GM18517 (cell line): Measurements from ENCODE around the gene HSCB.
"Not testable (repeated sequence)": the region's sequence is repeated elsewhere in the genome, so short reads cannot be mapped to it uniquely, and the experiment has no call there.

Experiments
- ATAC-seq: cut with Tn5 transposase; IDR thresholded peaks from one replicate; pipeline ENCODE4 v1.9.1; 2021; ENCODE audit warnings: mild to moderate bottlenecking, moderate library complexity; ENCODE audit not compliant: unreplicated experiment

HSCB gene, protein sequence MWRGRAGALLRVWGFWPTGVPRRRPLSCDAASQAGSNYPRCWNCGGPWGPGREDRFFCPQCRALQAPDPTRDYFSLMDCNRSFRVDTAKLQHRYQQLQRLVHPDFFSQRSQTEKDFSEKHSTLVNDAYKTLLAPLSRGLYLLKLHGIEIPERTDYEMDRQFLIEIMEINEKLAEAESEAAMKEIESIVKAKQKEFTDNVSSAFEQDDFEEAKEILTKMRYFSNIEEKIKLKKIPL

DNA sequence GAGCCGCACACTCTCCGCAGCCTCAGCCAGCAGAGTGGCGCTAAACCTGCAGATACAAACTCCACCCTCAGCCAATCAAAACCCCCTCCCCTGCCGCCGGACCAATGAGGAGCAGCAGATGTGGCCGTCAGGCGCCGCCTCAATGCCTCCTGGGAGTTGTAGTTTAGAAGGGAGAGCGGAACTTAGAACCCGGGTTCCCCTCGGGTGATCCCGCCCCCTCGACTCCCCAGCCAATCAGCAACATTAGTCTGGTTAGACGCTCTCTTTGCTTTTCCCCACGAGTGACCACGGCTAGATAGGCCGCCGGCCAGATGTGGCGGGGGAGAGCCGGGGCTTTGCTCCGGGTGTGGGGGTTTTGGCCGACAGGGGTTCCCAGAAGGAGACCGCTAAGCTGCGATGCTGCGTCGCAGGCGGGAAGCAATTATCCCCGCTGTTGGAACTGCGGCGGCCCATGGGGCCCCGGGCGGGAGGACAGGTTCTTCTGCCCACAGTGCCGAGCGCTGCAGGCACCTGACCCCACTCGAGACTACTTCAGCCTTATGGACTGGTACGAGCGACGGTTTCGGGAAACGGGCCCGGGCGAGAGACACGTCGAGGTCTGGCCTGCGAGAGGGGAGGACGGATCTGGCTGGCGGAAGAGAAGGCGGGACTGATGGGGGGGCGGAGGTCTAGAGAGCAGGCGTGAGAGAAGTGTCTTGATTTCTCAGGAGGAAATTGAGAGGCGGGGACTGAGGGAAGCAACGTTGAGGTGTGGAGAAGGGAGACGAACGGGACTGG is at the start of gene HSCB, which contains the start of gene CHEK2:
HSCB (plus strand) TSS at position 255 of the 777 bp plus-strand sequence; CDS start at position 312, 57 bp downstream.
CHEK2 (minus strand) TSS at position 36 of the 777 bp plus-strand sequence. CDS start 7,099 bp downstream, outside the sequence.
- ATAC-seq: peak; percentile 95

DNA sequence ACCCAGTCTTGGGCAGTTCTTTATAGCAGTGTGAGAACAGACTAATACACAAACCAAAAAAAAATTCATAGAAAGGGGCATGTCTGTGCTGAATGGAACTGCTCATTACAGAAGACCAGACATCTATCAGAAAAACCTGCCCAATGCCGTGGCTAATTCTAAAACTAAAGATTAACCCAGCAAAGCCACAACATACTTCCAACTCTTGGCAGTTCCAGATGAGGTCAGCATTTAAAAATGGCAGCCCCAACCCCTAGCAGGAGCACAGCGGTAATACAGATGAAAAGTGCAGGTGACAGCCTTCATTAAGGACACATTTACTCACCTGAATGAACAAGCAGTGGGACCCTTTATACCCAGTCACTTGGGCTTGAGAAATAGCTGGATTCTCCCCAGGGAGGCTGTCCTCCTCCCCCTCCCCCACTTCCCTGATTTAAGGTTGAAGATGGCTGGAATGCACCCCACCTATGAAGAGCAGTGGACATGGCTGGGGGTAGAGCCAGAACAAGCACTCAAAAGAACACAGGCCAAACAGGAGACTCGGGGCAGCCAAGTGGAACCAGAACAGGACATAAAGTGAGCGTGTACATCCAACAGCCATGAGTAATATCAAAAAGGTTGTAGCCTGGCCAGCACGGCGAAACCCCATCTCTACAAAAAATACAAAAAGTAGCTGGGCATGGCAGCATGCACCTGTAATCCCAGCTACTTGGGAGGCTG is 48.6 kb upstream of the HSCB start:
- not testable (repeated sequence) for ATAC-seq

DNA sequence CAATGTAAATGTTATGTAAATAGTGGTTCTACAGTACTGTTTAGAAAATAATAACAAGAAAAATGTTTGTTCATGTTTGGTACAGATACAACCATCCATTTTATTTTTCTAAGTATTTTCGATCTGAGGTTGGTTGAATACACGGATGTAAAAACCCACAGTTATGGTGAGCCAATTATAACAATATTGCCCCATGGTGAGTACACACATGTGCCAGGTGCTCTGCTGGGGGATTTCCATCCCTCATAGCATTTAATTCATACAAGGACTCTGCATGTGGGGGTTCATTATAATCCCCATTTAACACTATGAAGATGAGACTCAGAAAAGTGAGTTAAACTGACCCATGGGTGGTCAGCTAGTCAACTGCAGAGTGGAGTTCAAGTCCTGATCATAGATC is 38.9 kb upstream of the HSCB start:
- no peak for ATAC-seq

DNA sequence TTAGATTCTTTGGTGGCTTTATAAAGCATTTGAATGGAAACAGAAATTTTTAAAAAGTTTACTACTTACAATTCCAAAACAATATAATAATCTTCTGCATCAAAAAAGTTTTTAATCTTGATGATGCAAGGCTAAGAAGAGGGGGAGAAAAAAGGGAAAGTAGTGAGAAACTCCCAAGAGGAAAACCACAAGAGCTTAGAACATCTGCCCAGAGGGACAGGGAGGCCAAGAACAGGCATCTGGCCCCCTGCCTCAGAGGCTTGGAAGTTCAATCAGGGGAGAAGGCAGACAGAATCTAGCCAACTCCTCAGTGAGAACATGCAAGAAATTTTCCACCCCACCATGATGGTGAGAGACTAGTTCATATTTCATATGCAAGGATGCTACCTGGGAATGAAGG is 38.4 kb upstream of the HSCB start:
- ATAC-seq: no peak

DNA sequence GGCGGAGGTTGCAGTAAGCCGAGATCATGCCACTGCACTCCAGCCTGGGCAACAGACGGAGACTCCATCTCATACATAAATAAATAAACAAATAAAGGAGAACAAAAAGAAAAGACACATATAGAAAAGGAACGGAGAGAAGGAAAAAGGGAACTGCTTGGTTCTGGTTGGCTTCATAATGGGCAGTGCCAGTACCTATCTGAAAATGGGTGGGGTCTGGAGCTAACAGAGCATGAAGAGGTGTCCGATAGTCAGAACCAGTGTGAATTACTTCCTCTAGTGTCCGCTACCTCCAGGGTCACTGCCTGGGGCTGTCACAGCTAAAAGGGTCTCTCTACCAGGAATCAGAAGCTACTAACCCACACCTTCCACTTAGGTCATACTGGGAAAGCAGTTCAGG is 35.0 kb upstream of the HSCB start:
- no peak for ATAC-seq

DNA sequence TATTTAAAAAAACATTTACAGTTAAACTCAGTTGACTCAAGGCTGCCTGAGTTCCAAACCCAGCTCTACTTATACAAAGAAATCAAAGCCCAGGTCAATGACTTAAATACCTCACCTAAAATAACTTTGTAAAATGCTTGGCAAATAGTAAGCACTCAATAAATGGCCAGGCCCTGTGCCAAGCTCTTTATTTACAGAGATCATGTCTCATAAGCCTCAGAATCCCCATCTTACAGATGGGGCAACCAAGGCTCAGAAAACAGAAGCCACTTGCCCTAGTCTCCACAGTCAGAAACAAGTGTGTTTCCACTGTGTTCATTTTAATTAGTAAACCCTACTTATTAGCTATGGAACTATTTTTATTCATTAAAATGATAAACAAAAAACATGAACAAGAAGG is 31.7 kb upstream of the HSCB start:
- no peak for ATAC-seq

DNA sequence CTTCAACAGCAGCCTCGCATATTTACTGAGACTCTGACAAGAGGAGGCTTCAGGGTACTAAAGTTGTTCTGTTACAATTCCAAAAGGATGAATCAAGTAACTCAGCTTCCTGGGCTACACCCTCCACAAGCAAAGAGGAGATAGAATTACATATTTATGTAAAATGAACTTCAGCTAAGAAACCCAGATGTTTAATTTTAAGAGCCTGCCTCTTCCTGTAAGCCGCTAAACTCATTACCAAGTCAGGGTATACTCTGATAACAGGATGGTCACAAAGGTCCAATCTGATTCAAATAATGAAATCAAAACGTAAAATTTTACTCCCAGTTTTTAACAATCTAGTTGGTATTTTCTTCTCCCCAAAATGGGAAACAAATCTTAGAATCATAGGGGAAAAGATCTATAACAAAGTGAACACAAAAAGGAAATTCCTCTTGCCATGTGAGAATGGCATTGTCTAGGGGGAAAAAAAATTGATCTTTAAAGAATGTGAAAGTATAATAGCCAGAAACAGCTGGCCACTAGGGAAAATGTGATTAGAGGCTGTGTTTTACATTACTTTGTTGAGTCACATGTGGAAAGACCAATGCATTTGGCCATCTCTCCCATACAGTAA is 31.2 kb upstream of the HSCB start:
- ATAC-seq: no peak

DNA sequence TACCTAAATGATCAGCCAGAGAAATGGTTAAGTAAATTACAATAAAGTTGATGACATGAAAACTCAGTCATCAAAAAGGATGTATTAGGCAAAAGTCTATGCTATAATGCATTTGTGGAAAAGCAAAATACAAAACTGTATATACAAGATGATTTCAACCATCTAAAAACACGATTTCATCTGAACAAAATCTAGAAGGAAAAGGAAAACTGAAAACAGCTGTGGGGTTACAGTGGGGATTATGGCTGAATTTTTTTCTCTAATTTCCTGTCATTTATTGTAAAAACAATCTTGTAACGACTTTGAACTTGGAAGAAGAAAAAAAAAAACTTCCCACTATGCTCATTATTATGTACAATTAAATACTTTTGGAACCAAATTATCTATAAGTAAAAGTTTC is 30.5 kb upstream of the HSCB start:
- ATAC-seq: no peak

DNA sequence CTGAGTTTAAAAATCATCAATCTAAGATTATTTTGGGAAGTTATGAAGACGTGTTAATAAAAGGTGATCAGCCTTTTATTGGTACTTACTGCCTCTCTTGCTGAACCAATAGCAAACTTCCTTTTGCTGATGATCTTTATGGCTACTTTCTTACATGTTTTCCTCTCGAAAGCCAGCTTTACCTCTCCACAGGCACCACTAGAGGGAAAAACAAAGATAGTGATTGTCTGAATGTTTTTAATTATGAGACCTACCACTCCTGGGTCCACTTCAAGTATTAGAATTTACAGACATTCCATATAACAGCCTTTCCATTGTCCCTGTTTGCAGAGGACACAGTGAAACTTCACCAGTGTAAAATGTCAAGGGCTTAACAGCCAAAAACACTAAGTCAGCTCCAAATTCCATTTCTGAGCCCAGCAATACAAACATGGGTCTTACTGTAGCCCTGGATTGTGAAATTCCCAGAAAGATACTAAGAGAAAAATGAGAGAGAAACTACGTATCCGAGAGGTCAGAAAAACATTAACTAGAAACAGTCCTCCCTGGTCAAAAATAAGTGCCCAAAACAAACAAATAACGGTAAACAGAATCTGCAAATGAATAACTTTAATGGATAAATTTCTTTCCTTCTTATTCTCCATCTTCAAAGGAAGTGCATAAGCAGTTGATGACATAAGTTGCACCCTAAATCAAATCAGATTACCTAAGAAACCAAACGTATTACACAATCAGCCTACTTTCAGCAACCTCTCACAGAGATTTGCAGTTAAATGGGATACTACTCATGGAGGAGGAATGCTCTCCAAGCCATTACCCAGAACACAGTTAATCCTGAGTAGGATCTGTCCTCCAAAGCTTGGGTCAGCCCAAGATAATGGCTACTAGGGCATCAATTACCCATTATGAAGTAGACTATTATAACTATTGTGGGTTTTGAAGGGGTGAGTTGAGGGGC is 29.7 kb upstream of the HSCB start:
- no peak for ATAC-seq

DNA sequence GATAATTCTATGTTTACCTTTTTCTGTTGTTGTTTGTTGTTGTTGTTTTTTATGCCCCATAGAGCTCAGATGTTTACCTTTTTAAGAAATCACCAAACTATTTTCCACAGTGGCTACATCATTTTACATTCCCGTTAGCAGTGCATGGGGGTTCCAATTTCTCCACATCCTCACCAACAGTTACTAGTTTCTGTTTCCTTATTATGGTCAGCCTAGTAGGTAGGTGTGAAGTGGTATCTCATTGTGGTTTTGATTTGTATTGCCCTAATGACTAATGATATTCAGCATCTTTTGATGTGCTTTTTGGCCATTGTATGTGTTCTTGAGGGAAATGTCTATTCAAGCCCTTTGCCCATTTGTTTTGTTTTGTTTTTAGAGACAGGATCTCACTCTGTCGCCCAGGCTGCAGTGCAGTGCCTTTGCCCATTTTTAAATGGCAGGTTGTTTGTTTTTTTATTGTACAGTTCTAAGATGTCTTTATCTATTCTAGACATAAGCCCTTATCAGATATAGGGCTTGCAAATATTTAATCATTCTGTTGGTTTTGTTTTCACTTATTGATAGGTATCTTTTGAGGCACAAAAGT is 27.7 kb upstream of the HSCB start:
- ATAC-seq: no peak

DNA sequence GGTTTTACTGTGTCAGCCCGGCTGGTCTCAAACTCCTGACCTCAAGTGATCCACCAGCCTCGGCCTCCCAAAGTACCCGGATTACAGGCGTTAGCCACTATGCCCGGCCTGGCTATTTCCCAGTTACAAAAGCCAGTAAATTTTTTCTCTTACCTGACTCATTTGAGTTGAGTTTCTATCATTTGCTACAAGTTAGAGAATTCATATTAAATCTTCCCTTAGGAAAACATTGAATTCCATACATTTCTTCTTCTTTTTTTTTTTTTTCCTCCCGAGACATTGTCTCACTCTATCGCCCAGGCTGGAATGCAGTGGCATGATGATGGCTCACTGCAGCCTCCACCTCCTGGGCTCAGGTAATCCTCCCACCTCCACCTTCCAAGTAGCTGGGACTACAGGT is 26.2 kb upstream of the HSCB start:
- ATAC-seq: no peak

DNA sequence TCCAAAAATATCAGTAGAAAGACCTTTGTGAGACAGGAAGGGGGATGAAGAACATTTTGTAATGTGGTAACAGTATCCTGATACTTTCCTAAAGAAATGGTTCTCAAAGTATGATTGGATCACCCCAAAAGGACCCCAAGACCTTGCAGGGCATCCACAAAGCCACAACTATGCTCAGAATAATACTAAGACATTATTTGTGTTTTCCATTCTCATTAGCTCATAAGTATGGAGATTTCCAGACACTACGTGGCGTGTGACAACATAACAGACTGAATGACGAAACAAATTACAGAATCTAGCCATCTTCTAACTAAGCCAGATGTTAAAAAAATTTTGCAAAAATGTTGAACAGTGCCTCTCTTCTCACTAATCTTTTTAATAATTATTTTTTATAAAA is 25.2 kb upstream of the HSCB start:
- no peak for ATAC-seq

DNA sequence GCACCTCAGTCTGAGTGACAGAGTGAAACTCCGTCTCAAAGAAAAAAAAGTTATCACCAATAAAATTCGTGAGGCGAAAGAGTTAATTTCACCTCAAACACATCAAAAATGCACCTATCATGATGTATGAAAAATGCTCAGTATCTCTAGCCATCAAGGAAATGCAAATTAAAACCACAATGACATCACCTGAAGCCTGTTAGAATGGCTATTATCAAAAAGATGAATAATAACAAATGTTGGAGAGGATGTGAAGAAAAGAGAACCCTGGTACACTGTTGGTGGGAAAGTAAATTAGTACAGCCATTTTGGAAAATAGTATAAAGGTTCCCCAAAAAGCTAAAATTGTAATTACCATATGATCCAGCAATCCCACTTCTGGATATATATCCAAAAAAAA is 23.8 kb upstream of the HSCB start:
- no peak for ATAC-seq

DNA sequence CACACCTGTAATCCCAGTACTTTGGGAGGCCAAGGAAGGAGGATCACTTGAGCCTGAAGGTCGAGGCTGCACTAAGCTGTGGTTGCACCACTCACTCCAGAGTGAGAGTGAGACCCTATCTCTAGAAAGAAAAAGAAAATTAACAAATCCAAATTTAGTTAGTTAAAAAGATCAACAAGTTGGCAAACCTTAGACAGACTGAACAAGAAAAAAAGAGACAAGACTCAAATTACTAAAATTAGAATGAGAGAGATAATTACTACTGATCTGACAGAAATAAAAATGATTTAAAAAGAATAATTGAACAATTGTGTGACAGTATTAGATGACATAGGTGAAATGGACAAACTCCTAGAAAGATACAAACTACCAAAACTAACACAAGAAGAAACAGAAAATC is 13.8 kb upstream of the HSCB start:
- ATAC-seq: no peak

DNA sequence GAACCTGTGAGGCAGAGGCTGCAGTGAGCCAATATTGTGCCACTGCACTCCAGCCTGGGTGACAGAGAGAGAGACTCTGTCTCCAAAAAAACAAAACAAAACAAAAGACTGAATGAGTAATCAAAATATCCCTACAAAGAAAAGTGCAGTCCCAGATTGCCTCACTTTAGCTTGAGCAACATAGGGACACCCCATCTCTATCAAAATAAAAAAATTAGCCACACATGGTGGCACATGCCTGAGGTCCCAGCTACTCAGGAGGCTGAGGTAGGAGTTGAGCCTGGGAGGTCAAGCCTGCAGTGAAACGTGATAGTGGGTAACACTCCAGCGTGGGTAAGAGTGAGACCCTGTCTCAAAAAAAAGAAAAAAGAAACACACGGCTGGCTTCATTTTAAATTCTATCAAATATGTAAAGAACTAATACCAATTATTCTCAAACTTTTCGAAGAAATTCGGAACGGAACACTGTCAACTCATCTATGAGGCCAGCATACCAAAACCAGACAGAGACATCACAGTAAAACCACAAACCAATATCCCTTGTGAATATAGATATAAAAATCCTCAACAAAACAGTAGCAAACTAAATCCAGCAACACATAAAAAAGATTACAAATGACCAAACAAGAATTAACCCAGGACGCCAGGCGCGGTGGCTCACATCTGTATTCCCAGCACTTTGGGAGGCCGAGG is 13.1 kb upstream of the HSCB start:
- no peak for ATAC-seq

DNA sequence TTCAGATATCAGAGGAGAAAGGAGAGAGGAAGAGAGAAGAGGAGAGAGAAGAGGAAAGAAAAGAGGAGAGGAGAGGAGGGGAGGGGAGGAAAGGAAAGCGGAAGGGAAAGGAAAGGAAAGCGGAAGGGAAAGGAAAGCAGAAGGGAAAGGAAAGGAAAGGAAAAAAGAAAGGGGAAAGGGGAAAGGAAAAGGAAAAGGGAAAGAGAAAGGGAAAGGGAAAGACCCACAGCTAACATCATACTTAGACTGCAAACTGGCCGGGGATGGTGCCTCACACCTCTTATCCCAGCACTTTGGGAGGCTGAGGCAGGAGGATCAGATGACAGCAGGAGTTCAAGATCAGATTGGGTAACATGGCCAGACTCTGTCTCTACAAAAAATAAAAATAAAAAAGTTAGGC is 11.7 kb upstream of the HSCB start:
- no peak for ATAC-seq

DNA sequence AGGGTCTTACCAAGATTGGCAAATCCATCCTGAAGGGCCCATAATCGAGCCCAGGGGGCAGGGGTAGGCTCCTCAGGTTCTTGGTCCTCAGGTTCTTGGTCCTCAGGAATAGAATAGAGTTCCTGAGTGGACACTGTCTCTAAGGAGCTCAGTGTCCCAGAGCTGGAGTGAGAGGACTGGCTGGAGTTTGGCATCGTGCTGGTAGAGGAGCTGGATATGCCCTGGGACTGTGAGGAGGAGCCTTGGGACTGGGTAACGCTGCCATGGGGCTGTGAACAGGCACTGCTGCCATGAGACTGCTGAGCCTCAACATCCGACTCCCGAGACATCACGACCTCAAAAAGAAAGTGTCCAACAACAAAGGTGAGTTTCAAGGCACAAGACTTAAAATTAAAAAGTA is 7.4 kb upstream of the HSCB start:
- ATAC-seq: no peak

DNA sequence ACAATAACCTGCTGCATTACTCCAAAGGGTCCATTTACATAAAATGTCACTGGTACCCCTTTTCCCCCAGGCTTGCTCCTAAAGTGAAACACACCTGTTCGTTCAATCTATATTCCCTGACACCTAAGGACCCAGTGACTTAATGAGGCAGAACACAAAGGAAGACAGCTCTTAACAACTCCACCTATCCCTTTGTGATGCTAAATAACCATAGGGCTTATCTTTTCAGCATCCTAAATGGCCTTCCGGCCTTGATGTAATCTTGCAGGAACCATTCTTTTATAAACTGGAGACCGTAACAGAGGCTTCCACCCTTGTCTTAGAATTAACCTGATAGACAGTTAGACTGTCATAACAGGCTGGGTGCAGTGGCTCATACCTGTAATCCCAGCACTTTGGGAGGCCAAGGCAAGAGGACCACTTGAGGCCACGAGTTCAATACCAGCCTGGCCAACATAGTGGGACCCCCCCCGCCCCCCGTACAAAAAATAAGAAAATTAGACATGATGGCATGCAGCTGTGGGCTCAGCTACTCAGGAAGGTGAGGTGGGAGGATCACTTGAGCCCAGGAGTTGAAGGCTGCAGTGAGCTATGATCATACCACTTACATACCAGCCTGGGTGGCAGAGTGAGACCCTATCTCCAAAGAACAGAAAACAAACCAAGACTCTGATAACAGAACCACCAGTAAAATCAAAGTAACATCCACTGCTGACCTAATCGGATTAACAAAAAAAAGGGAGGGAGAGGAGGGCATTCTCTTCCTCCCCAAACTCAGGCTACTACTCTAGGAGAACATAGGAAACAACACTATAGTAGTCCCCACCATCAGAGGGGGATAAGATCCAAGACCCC is 5.3 kb upstream of the HSCB start:
- ATAC-seq: no peak
